ELR (cell line): Measurements from ENCODE around the gene FGFRL1.

Source experiments
- DNase-seq: peaks from one replicate; pipeline ENCODE4 v3.0.0-alpha.2; 2015; ENCODE audit warnings: low read depth

FGFRL1 gene, protein sequence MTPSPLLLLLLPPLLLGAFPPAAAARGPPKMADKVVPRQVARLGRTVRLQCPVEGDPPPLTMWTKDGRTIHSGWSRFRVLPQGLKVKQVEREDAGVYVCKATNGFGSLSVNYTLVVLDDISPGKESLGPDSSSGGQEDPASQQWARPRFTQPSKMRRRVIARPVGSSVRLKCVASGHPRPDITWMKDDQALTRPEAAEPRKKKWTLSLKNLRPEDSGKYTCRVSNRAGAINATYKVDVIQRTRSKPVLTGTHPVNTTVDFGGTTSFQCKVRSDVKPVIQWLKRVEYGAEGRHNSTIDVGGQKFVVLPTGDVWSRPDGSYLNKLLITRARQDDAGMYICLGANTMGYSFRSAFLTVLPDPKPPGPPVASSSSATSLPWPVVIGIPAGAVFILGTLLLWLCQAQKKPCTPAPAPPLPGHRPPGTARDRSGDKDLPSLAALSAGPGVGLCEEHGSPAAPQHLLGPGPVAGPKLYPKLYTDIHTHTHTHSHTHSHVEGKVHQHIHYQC

DNA sequence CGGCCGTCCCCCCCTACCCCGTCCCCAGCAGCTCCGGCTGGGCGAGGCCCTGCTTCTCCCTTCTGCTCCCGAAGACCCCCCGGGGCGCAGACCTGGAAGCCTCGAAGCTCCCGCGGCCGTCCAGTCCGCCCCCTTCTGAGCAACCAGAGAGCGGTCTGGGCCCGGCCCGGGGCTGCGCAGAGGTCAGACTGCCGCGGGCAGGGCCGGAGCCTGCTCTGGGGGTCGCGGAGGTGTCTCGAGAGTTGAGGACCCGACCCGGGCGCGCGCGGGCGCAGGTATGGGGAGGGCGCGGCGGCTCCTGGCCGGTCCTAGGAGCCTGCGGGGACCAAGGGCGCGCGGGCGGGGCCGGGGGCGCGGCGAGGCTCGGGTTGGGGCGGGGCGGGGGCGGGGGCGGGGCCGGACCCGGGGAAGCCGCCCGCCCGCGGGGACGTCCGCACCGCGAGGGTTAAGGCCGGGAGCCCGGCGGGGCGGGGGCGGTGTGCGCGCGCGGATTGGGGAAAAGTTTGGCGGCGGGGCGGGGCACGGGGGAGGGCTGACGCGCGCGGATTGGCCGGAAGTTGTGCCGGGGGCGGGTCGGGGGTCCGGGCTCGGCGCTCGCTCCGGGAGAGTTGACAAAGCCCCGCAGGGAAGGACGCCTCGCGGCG lies at the start of gene FGFRL1:
FGFRL1 (plus strand) TSS at position 605 of the 644 bp plus-strand sequence. CDS start 860 bp downstream, outside the sequence.
- peak; percentile 89 for DNase-seq

DNA sequence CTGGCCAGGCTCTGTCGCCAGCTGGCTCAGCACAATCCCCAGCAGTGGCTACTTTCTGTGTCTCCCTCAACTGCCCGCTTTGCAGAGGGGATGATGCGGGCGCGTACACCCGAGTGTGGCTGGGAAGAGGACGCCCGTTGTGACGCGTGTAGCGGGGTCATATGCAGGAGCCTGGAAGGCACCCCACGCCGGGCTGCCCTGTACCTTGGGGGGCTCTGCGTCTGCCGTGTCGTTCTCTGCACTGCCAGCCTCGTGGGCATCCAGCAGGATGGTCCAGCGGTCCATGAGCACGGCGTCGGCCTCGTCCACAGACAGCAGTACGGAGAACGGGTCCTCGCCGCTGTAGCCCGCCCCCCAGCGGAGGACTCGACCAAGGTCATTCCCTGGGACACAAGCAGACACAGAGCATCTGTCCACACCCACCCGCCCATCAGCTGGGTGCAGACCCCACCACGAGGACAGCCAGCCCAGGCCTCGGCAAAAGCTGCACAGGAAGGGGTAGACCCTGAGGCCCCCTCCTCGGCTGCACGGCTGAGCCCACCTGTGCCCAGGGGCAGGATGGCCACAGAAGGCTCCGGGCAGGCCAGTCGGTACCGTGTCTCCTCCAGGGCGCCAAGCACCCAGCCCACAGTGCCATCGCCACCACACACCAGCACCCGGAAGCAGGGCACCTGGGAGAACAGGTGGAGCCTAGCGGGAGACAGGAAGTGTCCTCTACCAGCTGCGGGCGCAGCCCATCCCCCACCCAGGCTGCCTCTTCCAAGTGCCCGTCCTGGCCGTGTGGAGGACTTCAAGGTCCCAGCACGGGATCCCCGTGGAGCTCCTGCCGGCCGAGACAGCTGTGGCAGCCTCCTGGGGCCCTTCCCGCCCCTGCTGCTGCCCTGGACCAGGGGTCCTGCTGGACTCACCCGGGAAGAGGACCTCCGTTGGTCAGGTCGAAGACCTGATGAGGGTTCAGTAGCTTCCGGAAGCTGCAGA lies 48.9 kb upstream of the FGFRL1 start:
- no peak for DNase-seq

DNA sequence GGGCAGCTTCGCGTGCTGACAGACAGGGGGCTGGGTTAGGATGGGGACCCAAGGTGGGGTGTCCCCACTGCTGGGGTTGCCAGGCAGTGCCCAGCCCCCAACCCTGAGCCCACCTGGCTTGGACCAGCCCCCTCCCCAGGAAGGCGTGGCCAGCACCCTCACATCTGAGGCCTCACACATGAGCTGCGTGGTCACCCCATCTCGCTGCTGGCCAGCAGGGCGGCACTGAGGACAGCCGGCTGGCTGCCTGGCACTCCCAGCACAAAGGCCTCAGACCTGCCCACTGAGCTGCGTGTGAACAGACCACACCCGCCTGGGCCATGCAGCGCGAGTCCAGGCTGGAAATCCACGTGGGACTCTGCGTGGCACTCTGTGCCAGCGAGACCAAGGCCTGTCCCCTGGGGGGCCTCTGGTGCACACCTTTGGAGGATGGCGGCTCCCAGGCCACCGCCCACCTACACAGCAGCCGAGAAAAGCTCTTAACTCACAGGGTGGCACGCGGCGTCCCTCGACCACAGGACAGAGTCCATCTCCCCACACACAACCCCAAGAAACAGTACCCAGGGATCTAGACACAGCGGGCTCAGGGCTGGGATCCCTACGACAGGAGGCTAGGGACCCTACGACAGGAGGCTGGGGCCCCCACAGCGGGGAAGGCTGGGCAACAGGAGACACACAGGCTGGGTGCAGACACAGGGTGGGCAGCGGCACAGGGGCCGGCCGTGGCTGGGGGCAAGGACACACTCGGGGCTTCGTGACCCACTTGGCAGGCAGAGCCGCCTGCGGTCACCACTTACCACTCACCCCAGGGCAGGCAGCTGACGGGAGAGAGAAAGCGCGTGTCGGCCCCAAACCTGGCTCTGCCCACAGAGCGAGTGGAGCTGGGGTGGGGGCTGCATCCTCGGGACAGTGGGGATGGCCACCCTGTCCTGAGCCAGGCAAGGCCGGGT lies 47.9 kb upstream of the FGFRL1 start:
- DNase-seq, result no peak

DNA sequence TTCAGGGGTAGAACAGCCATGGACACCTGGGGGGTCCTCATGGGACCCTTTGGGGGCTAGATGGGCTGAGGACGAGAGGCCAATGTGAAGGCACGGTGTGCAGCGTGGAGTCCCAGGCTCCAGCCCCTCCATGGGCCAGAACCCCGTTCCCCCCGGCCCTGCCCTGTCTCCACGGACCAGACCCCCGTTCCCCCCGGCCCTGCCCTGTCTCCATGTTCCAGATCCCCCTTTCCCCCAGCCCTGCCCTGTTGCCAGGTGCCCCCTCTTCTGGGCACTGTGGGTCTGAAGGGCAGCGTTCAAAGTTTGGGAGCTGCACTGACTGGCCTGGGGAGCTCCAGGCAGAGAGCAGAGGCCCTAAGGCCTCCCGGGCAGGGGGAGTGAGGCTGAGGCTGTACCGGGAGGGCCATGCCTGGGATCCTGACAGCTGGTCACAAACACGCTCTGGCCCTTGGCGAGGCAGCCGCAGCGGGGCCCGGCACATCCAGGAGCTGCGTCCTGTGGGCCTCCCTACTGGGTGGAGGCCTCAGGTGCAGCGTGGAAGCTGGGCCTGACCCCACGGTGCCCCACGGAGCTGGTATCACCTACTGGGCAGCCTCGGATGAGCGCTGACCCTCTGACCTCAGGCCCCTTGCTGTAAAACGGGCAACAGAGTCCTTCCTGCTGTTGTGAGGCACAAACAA lies 46.9 kb upstream of the FGFRL1 start:
- no peak for DNase-seq

DNA sequence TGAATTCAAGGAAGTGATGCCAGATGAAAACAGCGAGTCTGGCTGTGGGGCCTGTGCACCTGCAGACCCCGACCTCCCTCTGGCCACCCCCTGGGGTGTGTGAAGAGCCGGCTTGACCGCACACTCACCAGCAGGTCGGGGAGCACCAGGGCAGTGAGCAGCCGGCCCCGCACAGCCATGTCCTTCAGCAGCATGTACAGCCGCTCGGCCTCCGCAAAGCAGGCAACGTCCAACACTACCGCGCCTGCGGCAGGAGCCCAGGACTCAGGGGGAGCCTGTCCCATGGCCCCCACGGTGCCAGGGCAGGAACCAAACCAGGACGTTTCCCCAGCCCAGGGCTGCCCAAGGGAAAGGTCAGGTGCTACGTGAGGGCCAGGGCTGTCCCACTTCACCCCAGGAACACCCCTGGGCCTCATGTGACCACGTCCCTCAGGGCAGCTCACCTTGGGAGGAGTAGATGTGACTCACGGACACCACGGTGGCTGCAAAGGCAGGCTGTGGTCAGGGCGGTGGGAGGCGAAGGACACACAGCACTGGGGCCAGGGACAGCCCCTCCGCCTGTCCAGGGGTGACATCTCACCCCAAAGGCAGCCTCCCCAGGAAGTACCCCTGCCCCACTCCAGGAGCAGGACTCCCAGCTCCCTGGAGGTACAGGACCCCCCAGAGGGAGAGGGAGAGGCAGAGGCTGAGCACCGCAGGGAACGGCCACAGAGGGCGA lies 46.2 kb upstream of the FGFRL1 start:
- no peak for DNase-seq

DNA sequence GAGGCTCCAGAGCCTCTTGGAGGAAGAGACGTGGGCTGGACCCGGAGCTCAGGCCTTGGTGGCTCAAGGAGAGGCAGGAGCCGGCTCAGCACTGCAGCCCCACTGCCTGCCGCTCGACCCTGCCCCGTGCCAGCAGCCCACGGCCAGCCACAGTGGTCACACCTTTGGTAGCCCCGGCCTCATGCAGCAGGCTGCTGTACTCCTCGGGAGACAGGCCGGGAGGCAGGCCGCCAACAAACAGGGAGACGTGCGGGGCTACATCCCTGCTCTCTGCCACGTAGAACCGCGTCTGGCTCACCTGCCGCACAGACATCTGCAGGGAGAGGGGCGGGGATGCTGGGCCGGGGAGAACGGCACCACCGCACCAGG lies 45.7 kb upstream of the FGFRL1 start:
- no peak for DNase-seq

DNA sequence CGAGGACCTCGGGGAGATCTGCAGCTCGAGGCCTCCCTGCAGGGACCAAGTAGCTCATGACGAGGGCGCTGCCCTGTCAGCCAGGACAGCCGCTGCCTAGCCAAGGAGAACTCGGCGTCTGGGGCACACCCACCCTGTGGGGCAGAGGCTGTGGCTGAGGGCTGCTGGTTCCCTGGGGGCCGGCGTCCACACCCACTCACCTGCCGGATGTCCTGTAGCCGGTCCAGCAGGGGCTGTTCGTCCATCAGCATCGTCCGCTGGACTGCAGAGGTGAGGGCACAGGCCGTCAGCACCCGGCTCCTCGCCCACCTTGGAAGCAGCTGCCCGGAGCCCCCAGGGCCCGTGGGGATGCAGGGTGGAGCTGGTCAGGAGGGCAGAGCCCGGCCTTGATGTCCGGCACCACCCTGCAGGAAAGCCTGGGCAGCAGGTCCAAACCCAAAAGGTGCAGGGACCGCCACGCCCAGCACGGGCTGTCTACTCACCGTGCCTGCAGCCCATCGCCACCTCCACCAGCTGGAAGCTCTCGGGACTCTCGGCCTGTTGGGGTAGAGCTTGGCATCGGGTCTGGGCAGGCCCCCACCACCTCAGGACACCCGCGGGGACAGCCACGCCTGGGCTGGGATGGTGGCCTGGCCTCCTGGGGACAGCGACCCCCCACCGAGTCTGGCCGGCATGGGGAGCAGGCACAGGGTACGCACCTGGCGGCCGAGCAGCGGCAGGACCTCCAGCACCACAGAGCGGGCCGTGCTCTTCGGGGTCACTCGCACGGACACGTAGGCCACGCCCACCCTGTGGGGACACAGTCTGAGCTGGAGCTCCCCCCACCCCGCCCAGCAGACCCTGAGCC lies 44.9 kb upstream of the FGFRL1 start:
- DNase-seq, result no peak

DNA sequence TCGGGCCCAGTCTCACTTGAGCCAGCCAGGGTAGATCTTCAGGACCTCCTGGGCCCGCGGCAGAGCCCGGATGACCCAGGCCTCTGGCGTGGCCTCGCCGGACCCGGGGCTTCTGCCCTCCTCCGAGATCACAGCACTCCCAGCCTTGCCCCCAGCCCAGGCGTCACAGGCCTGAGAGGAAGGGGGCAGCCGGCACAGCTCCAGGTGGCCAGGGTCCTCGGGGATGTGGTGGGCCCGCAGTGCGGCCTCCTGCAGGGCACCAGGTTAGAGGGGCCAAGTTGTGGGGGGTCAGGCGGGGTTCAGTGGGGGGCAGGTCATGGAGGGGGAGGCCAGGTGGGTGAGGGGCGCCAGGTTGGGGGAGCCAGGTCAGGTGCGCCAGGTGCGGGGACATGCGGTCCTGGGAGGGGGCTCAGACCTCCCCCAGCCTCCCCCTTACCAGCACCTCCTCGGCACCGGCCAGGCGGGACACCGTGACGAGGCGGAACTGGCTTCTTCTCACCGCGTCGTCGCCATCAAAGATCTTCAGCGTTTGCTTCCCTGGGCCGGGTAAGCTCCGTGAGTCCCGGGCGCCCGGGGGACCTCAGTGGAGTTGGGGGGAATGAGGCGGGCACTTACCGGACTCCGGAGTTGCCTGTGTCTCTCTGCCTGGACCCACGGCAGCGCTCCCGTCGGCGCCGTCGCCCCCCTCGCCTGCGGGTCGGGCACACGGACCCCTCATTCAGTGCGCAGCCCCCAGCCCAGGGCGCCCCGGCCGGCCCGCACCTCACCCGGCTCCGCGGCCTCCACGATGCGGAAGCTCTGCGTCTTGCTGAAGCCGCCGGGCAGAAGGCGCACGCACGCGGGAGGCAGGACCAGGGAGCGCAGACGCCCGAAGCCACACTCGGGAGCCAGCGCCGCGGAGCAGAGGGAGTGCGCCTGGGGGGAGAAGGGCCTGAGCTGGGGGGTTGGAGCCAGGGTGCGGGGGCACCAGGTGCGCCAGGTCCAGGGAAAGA lies 44.0 kb upstream of the FGFRL1 start:
- no peak for DNase-seq

DNA sequence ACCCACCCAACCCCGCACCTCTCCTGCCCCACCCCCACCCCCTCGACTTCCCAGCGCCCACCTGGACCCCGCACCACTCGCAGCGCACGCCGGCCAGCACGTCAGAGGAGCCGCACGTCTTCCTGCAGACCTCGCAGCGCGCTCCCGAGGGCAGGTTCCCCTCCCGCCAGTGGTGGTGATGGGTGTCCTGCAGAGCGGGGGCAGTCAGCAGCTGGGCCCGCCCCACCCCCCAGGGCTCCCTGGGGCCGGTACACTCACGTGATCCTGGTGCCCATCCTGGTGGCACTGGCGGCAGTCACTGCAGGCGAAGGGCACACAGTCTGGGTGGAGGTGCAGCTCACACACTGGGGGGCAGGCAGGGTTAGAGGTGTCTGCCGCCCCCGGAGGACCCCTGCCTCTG lies 43.2 kb upstream of the FGFRL1 start:
- DNase-seq, result no peak

DNA sequence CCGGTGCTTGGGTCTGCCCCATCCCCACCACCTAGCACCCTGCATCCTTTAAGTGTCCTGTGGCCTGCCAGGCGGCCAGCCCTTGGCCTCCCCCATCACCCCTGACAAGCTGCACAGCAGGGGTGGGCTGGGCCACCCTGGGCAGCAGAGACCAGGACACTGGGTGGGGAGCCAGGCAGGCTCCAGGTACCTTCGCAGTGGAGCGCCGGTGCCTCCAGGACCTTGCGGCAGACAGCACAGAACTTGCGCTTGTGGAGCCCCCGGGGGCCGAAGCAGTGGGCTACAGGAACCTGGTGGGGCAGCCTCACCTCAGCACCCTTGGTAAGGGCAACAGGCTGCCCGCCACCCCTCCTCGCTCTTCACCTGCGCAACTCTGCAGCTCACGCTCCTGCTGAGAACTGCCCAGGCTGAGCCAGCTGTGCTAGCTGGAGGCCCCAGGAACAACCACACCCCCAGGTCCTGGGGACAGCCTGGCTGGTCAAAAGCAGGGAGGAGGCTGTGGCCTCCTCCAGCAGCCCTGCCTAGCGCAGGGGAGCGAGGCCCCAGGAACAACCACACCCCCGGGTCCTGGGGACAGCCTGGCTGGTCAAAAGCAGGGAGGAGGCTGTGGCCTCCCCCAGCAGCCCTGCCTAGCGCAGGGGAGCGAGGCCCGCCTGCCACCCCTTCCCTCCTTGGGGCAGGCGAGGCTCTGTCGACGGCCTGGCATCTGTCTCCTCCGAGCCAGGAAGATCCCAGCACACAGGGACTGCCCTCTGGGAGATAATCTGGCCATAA lies 42.6 kb upstream of the FGFRL1 start:
- DNase-seq, result no peak

DNA sequence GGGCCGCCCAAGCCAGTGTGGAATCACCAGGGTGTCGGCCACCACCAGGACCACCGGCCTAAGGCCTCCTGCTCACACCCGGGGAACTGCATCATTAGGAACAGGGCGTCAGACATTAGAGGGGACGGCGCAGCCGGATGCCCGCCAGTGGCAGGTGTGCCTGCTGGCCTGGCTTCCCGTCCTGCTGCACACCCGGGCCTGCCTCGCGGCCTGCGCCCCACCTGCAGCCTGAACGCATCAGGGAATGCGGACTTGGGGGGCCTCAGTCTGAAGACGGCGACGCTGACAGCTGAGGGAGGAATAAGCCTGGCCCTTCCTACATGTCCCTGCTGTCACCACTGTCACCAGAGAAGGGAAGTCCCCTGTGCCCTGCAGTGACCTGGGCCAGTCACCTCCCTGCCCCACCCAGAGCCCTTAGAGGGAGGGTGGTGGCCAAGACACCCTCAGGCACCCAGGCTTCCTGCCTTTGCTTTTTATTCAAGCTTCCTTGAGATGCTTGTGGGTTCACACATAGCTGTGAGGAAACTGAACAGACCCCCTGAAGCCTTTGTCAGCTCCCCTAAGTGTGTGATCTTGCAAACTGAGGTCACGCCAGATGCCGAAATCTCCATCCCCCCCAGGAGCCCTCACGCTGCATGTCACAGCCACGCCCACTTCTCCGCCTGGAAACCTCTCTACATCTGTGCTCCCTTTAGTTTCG lies 41.2 kb upstream of the FGFRL1 start:
- no peak for DNase-seq

DNA sequence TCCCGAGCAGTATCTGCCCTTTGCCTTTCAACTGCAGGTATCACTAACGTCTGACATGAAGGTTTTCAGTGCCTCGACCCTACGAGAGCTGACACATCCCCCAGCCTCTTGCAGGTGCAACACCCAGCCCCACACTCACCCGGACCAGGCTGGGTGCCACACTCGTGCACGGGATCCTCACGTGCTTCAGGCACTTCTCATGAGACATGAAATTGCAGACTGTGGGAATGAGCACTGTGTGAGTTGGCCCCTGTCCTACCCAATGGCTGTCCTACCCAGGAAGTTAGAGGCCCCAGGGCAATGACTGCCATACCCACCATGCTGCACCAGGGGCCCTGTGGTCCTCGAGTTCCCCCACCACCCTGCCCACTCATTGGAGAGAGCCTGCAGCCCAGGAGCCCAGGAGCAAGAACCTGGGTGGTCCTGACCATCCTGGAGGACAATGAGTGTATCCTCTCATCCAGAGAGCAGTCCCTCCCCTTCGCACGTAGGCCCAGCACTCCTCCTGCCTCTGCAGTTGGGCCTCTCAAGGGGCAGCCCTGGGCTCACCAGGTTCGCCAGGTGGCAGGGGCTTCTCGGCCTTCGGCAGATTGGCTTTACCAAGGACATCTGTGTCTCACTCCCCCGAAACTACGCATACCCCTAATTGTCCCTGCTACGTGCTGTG lies 40.4 kb upstream of the FGFRL1 start:
- DNase-seq, result peak; percentile 53

DNA sequence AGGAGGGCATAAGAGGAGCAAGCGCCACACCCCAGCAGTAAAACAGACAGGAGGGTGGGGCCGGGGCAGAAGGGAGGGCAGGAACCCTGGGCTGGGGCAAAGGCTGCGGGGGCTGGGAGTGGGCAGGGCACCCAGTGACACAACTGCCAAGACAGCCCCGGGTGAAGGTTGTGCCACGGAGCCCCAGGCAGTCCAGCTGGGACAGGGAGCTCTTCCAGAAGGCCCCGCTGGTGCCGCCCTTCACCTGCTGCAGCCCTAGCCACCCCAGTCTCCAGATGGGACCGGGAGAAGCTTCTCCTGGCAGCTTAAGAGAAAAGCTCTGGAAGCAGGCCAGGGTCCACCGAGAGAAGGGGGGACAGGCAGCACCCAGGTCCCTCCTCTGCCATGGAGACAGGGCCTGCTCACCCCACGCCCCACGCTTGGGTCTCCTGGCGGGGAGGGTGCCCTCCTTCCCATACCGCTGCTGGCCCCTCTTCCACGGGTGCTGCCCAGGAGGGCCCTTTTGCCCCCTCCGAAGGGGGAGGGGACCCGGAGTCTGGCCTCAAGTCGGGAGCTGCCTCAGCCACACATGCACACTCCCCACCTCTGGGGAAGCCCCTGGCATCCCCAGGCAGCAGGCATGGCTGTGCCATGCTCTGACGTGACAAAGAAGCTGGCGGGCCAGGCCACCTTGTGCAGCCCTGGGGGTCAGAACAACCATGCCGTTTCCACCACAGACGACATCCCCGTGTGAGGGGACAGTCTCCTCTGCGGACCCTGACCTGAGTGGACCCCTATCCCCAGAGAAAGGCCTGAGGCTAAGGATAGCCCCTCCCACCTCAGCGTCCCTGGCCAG lies 39.5 kb upstream of the FGFRL1 start:
- DNase-seq, result no peak

DNA sequence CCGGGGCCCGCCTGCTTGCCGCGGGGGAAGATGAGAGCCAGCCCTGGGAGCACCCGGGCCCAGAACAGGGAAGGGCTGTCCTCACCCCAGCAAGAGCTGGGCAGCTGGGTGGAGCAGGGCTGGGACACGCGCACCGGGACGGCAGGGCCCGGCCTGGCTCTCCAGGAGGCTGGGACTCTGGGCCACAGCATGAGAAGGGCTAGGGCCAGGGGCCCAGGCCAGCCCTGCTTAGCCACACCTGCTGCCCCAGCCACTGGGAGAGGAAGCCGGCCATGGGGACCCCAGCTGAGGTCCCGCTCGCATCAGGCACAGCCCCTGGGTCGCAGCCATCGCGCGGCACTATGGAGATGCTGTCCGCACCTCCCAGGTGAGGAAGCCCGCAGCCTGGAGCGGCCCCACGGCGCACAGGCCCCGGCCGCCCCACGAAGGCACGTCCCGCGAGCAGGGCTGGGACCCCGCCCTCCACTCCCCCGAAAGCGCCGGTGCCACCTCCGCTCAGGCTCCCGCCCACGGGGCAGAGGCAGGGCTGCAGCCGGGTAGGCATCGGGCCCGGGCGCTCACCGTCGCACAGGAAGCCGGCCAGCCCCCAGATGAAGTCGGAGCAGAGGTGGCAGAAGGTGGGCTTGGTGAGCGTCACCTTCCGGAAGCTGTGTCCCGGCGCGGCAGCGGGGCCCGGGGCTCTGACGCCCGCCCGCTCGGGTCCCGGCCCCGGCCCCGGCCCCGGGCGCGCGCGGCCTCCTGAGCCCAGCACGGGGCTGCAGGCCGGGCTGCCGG lies 38.6 kb upstream of the FGFRL1 start:
- DNase-seq, result peak; percentile 39
